Lower leg skin (tissue), 3 donors: ENCODE measurements around the gene DHRS11.

Source experiments
- CTCF ChIP-seq, 3 donors: fragments of 450-650 bp; IDR thresholded peaks; one replicate each; pipeline ENCODE4 v1.5.1; 2016; ENCODE audit warnings: antibody characterized with exemption in 3 of 3, mild to moderate bottlenecking in 3 of 3, moderate library complexity in 2 of 3
- POLR2A ChIP-seq, 2 donors: fragments of 450-650 bp; IDR thresholded peaks; one replicate each; pipeline ENCODE4 v1.6.1; 2016 to 2017; ENCODE audit warnings: antibody characterized with exemption in 2 of 2, mild to moderate bottlenecking in 1 of 2, moderate library complexity in 1 of 2

DNA sequence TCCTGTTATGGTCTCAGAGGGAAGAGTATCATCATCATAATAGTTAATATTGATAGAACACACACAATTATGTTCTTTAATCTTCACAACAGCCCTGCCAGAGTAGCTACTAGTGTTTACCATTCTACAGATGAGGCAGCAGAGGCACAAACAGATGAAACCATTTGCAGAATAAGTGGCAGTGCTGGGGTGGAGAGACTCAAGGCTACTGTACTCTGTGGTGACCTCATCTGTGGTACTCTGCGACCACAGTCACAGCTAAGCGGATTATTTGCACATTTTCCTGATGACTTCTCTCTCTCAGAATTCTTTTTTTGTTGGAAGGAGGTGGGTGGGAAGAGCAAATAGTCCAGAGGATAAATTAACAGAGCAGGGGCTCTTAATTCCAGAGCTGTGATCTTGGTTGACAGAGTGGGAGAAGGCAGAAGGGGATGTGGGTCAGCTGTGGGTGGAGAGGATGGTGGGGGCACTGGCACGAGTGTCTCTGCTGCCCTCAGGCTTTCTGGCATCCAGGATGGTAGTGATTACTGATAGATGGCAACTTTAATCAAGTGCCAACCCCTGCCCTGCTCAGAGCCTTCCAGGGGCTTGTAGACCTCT is 51.5 kb downstream of the DHRS11 start:
- TF ChIP-seq CTCF (IDR thresholded peaks at IDR 0.05) (no peak), POLR2A (IDR thresholded peaks at IDR 0.05) (no peak)
